GM12873 (cell line): ENCODE results near the gene PSMA6.

Source experiments
- CTCF ChIP-seq: IDR thresholded peaks from 2 replicates; pipeline ENCODE4 v1.5.1; 2012; ENCODE audit warnings: low read depth, mild to moderate bottlenecking, moderate library complexity, low read length, control low read depth; ENCODE audit not compliant: insufficient read depth; ENCODE audit errors: missing control alignments

PSMA6 gene

GRCh38 chr14:35365130-35366055, 73.2 kb downstream of the PSMA6 start:
- TF ChIP-seq CTCF: no peak

- no peak for TF ChIP-seq CTCF
Observed at GRCh38 chr14:35366056-35366451, 73.9 kb downstream of the PSMA6 start.

GRCh38 chr14:35366521-35366976, 74.4 kb downstream of the PSMA6 start:
- no peak for TF ChIP-seq CTCF

- no peak for TF ChIP-seq CTCF
Observed at GRCh38 chr14:35367056-35367372, 74.8 kb downstream of the PSMA6 start.
